OCI-LY7 (cell line): ENCODE data around the gene KLF3. TPM values are rescaled to one million over a fixed set of nuclear protein-coding genes. Genes with fewer than 3 reads are reported as not detected.

ENCODE experiments used
- BruUV-seq: library from RNA; stranded (reverse); fragments of 400-500 nt; replicated peaks from 2 replicates; lab custom pipeline; 2021; lab: Mats Ljungman, UMichigan
- CTCF ChIA-PET: fragments of 300-600 bp; sonication (Branson Sonifier 250); formaldehyde crosslinking; loops from one replicate; lab custom pipeline; 2022; ENCODE audit warnings: antibody characterized with exemption; ENCODE audit not compliant: unreplicated experiment; lab: Charles Lee
- POLR2A ChIA-PET: fragments of 300-600 bp; sonication (Branson Sonifier 250); formaldehyde crosslinking; loops from one replicate; lab custom pipeline; 2022; ENCODE audit warnings: antibody characterized with exemption; lab: Charles Lee
- DNase-seq: peaks from one replicate; pipeline ENCODE4 v3.0.0-alpha.2; 2015; ENCODE audit warnings: low spot score
- H2AFZ ChIP-seq: fragments of 200-600 bp; sonication (generic), shearing (Covaris generic); 2 replicates; pipeline ENCODE4 v1.6.1; 2014; ENCODE audit warnings: mild to moderate bottlenecking, antibody characterized with exemption, low read length, moderate library complexity
- H3K27ac ChIP-seq: fragments of 200-600 bp; sonication (generic); 2 replicates; pipeline ENCODE4 v1.5.1; 2014; ENCODE audit warnings: mixed run types, low read depth, mild to moderate bottlenecking, moderate library complexity, low read length, inconsistent platforms; ENCODE audit not compliant: poor library complexity, severe bottlenecking
- H3K36me3 ChIP-seq: fragments of 200-600 bp; sonication (generic); 2 replicates; pipeline ENCODE4 v1.6.1; 2014; ENCODE audit warnings: mild to moderate bottlenecking, antibody characterized with exemption, low read length, moderate library complexity, mixed read lengths; ENCODE audit not compliant: insufficient read depth
- H3K4me1 ChIP-seq: fragments of 200-600 bp; sonication (generic); 2 replicates; pipeline ENCODE4 v1.5.1; 2014; ENCODE audit warnings: mild to moderate bottlenecking, low read length; ENCODE audit not compliant: insufficient read depth, poor library complexity, severe bottlenecking
- H3K4me2 ChIP-seq: fragments of 200-600 bp; sonication (generic); 2 replicates; pipeline ENCODE4 v1.6.1; 2014; ENCODE audit warnings: mild to moderate bottlenecking, low read length
- H3K4me3 ChIP-seq: fragments of 200-600 bp; sonication (generic); 2 replicates; pipeline ENCODE4 v1.5.1; 2014; ENCODE audit warnings: mild to moderate bottlenecking, low read depth, low read length; ENCODE audit not compliant: poor library complexity, severe bottlenecking
- H3K79me2 ChIP-seq: fragments of 200-600 bp; sonication (generic); 2 replicates; pipeline ENCODE4 v1.6.1; 2016; ENCODE audit warnings: low read depth, mild to moderate bottlenecking, low read length, moderate library complexity, mixed read lengths; ENCODE audit not compliant: insufficient read depth
- H3K9me2 ChIP-seq: fragments of 200-600 bp; sonication (generic); 2 replicates; pipeline ENCODE4 v1.6.1; 2016; ENCODE audit warnings: mild to moderate bottlenecking, low read length, mixed read lengths; ENCODE audit not compliant: insufficient read depth
- H3K9me3 ChIP-seq: fragments of 200-600 bp; sonication (generic); 2 replicates; pipeline ENCODE4 v1.6.1; 2014; ENCODE audit warnings: mild to moderate bottlenecking, mixed run types, low read length, mixed read lengths
- H4K20me1 ChIP-seq: fragments of 200-600 bp; sonication (generic); 2 replicates; pipeline ENCODE4 v1.6.1; 2014; ENCODE audit warnings: mild to moderate bottlenecking, antibody characterized with exemption, low read length, moderate library complexity, mixed read lengths; ENCODE audit not compliant: insufficient read depth
- EZH2phosphoT487 ChIP-seq: fragments of 200-600 bp; sonication (generic); IDR thresholded peaks from 2 replicates; pipeline ENCODE4 v1.6.1; 2018; ENCODE audit warnings: low read depth, borderline replicate concordance, mild to moderate bottlenecking, mixed run types, antibody characterized with exemption, low read length, moderate library complexity, mixed read lengths
- intact Hi-C: fragments of 100-400 bp; cut with micrococcal nuclease; formaldehyde crosslinking; loops from one replicate; pipeline ENCODE4 v1.10.0; 2022; ENCODE audit not compliant: unreplicated experiment
- total RNA-seq, 2 experiments: library from RNA; depleted of rRNA in 1 of 2; stranded (reverse); fragments of >200 nt in 1 of 2; shearing (Covaris generic) in 1 of 2; gene quantifications; 2 replicates each; pipeline ENCODE4 v1.2.3, GENCODE V29; 2014 to 2022
- TF ChIP-seq, protein P1 (sequence below): fragments of 200-600 bp; sonication (generic); conservative IDR thresholded peaks from 2 replicates; pipeline ENCODE4 v1.5.1; 2014; ENCODE audit warnings: mild to moderate bottlenecking, antibody characterized with exemption, low read length, moderate library complexity, mixed read lengths

KLF3 gene
- total RNA-seq, 2 experiments from 2014 or later: 0.09 to 0.23 TPM

DNA sequence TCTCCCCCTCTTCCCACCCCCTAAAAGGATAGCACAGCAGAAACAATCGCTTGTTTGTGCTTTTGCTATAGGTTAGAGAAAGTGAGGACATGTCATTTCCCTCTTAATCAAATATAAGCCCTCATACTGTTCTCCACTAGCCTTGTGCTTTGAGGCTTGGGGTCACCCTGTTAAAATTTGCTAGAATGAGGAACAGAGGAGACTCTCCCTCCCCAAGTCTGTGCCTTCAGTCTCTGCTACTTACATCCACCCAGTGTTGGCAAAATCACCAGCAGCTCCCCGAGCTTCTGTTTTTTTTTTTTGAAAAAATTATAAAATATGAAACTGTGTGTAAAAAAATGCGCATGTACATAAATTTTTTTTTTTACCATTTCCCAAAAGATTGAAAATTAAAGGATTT is 19.3 kb downstream of the KLF3 start:
- no peak for DNase-seq
- BruUV-seq: no TSS peak
- Histone ChIP-seq H3K4me2 (no peak overlapping the region), H3K9me2 (no peaks in the 10 kb centered on the region), H3K9me3 (no peaks in the 10 kb centered on the region), H3K27ac (no peak overlapping the region), H3K4me3 (no peak overlapping the region), H4K20me1 (no peaks in the 10 kb centered on the region), H3K36me3 (no peaks in the 10 kb centered on the region), H3K79me2 (no peaks in the 10 kb centered on the region), H3K4me1 (no peaks in the 10 kb centered on the region), H2AFZ (no peak overlapping the region)
- no peak for TF ChIP-seq EZH2phosphoT487
- TF ChIP-seq, protein P1, sequence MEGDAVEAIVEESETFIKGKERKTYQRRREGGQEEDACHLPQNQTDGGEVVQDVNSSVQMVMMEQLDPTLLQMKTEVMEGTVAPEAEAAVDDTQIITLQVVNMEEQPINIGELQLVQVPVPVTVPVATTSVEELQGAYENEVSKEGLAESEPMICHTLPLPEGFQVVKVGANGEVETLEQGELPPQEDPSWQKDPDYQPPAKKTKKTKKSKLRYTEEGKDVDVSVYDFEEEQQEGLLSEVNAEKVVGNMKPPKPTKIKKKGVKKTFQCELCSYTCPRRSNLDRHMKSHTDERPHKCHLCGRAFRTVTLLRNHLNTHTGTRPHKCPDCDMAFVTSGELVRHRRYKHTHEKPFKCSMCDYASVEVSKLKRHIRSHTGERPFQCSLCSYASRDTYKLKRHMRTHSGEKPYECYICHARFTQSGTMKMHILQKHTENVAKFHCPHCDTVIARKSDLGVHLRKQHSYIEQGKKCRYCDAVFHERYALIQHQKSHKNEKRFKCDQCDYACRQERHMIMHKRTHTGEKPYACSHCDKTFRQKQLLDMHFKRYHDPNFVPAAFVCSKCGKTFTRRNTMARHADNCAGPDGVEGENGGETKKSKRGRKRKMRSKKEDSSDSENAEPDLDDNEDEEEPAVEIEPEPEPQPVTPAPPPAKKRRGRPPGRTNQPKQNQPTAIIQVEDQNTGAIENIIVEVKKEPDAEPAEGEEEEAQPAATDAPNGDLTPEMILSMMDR: no peak
- ChIA-PET POLR2A (interaction anchor here (0.6 kb wide), 1 partner anchor 46 kb away, joined by 4 read pairs; no protein-coding TSS in a partner anchor), CTCF (no interaction called here)
- intact Hi-C loops: no loop called here

DNA sequence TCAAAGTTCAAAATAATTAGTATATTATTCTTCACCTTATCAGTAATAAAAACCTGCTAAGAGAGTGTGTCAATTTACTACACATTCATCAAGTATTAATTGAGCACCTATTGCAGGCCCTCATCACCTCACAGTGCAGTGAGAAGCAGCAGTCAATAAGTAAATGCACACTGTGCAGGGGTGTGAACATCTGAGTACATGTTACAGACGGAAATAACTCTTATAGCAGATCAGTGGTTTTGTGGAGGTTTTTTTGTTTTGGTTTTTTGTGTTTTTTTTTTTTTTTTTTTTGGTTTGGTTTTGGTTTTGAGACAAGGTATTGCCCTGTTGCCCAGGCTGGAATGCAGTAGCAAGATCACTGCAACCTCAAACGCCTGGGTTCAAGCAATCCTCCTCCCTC is 20.3 kb downstream of the KLF3 start:
- intact Hi-C loops: no loop called here
- H3K79me2 ChIP-seq: no peaks in the 10 kb centered on the region
- DNase-seq: no peak
- ChIA-PET POLR2A (interaction anchor here (0.5 kb wide), 1 partner anchor 404 kb away, joined by 4 read pairs; no protein-coding TSS in a partner anchor), CTCF (no interaction called here)
- H3K4me3 ChIP-seq: no peak overlapping the region
- H3K9me3 ChIP-seq: no peaks in the 10 kb centered on the region
- no peaks in the 10 kb centered on the region for H3K9me2 ChIP-seq
- BruUV-seq: no TSS peak
- TF ChIP-seq, protein P1: no peak
- no peak for TF ChIP-seq EZH2phosphoT487
- H4K20me1 ChIP-seq: no peaks in the 10 kb centered on the region
- H3K27ac ChIP-seq: no peak overlapping the region
- no peaks in the 10 kb centered on the region for H3K4me1 ChIP-seq
- H3K36me3 ChIP-seq: no peaks in the 10 kb centered on the region
- no peak overlapping the region for H2AFZ ChIP-seq
- no peak overlapping the region for H3K4me2 ChIP-seq

DNA sequence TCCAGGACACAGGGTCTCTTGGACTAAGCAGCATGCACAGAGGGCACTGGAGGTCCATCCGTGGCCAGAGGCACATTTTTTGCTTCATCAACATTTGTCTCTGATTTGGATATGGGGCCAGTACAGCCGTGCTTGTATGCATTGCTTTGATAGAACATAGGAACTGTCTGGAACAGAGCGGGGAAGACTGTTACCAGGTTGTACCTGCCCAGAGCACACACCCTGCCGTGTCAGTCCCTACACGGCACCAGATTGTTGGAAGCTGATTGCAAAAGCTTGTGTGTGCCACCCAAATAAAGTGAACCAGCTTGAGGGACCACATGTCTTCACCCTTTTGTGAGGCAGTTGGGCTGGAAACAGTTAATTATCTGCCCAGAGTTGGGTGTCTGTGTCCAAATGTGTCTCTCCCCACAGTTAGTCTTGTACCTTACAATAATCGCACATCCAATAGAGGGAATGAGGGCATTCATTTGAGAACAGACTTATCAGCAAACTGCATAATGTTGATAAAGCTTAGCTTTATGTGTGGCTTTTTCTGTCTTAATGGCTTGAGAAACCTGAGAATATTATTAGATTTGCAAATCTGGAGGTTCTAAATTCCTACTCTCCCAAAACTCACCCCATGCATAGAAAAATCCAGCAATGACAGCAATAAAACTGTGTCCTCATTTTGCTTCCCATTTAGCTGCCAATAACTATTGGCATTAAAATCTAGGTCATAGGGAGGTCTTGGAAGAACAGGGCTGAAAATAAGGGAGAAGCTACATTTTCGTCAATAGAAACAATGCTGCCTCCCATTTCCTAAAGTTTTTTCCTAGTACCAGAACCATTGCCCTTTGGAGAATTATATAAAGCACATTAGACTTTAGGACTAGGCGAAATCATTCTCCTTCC is 21.2 kb downstream of the KLF3 start:
- Histone ChIP-seq H3K79me2 (no peaks in the 10 kb centered on the region), H3K27ac (no peak overlapping the region), H3K4me1 (no peaks in the 10 kb centered on the region), H3K36me3 (no peaks in the 10 kb centered on the region), H2AFZ (no peak overlapping the region), H3K9me2 (no peaks in the 10 kb centered on the region), H4K20me1 (no peaks in the 10 kb centered on the region), H3K4me3 (no peak overlapping the region), H3K4me2 (no peak overlapping the region), H3K9me3 (no peaks in the 10 kb centered on the region)
- CTCF ChIA-PET: no interaction called here
- POLR2A ChIA-PET: interaction anchor here (0.9 kb wide), 1 partner anchor 42 kb away, joined by 3 read pairs; no protein-coding TSS in a partner anchor
- no TSS peak for BruUV-seq
- TF ChIP-seq EZH2phosphoT487: no peak
- TF ChIP-seq, protein P1: no peak
- intact Hi-C loops: no loop called here
- DNase-seq: no peak
